ENCODE results near the gene THUMPD2.

The THUMPD2 gene

GRCh38 chr2:39686456-39686855 lies 92.6 kb downstream of the THUMPD2 start:
- no peak for DNase-seq (ENCODE audit: insufficient read length, low spot score)
- no peak for TF ChIP-seq CTCF (IDR thresholded peaks at IDR 0.05; ENCODE audit: insufficient read depth, missing control alignments)
- FAIRE-seq = no peak

Measured in D721Med (cell line).